Left cardiac atrium (tissue), 4 donors: ENCODE results near the gene OR10P1. TPM values are rescaled to one million over a fixed set of nuclear protein-coding genes. Genes with fewer than 3 reads are reported as not detected.

Experiments used
- ATAC-seq, 2 donors: fragments of 200-7000 bp; cut with Tn5 transposase; one replicate each; pipeline ENCODE4 v1.9.1; 2020; ENCODE audit warnings: mild to moderate bottlenecking in 2 of 2, moderate library complexity in 2 of 2
- DNase-seq: peaks from one replicate; pipeline ENCODE4 v3.0.0-alpha.2; 2020
- intact Hi-C, 2 donors: fragments of 100-400 bp; cut with DNase I; formaldehyde crosslinking; loops; one replicate each; pipeline versions ENCODE4 v1.14.1 to v1.15.1; 2022 to 2023
- total RNA-seq, 2 donors: library from RNA; stranded (reverse); fragmentation: NEBNext Ultra II Directional; extraction: Animal tissue kit (Norgen Biotek cat#: 25700); gene quantifications; one replicate each; pipeline ENCODE4 v1.2.1, GENCODE V29; 2021
- donor health status: DM: no; HTN: yes; CAD: no.
- donor health status: DM: no; HTN: yes; CAD: no; lungs with severe emphysema.
- donor health status: DM: yes; HTN: yes; CAD: no.
- donor health status: Dilated cardiomyopathy.

OR10P1 gene
- total RNA-seq, 2 donors from 2014 or later, result 0.68 TPM

- DNase-seq (peak; percentile 71), ATAC-seq (peak; percentile 75 to 76)
- intact Hi-C loops, result loop anchor here in 1 of 2 donors (2.0 kb wide), 1 partner anchor 21 kb away; no protein-coding TSS in a partner anchor
Measured at GRCh38 chr12:55681142-55682077, 44.7 kb downstream of the OR10P1 start.

GRCh38 chr12:55682087-55682796 is 45.5 kb downstream of the OR10P1 start:
- DNase-seq, result no peak
- peak in 1 of 2 donors; percentile 5 for ATAC-seq
- intact Hi-C loops, result no loop called here

- no peak for ATAC-seq
- intact Hi-C loops, result no loop called here
- DNase-seq, result no peak
Measured at GRCh38 chr12:55683676-55684075, 47.0 kb downstream of the OR10P1 start.

GRCh38 chr12:55684761-55685370 is 48.2 kb downstream of the OR10P1 start:
- DNase-seq (no peak), ATAC-seq (no peak)
- intact Hi-C loops, result no loop called here

- DNase-seq, result no peak
- ATAC-seq, result no peak
- intact Hi-C loops, result no loop called here
Measured at GRCh38 chr12:55685671-55686070, 49.0 kb downstream of the OR10P1 start.

GRCh38 chr12:55686366-55687010 is 49.8 kb downstream of the OR10P1 start:
- ATAC-seq, result peak in 1 of 2 donors; percentile 22

More at GRCh38 chr12:55686366-55687010, 49.8 kb downstream of the OR10P1 start:
- intact Hi-C loops, result no loop called here
- no peak for DNase-seq

Other genes starting within 250 kb of the OR10P1 start
- gene OR6C65, start 236.4 kb upstream of the OR10P1 start, total RNA-seq, result not detected
- not detected for gene OR6C76, start 210.6 kb upstream of the OR10P1 start, total RNA-seq
- not detected for gene OR6C2, start 192.8 kb upstream of the OR10P1 start, total RNA-seq
- gene OR6C70, start 166.8 kb upstream of the OR10P1 start, total RNA-seq, result not detected
- gene OR6C68, start 144.5 kb upstream of the OR10P1 start, total RNA-seq, result not detected
- gene OR6C4, start 87.3 kb upstream of the OR10P1 start, total RNA-seq, result not detected
- gene OR2AP1, start 64.4 kb upstream of the OR10P1 start, total RNA-seq, result not detected
- gene ITGA7, start 71.0 kb downstream of the OR10P1 start, total RNA-seq, result 100 to 1,000 TPM; 395 to 448 TPM
- gene BLOC1S1, start 79.2 kb downstream of the OR10P1 start, total RNA-seq, result 100 to 1,000 TPM; 119 to 123 TPM
- gene RDH5, start 83.5 kb downstream of the OR10P1 start, total RNA-seq, result 10 to 100 TPM; 29.5 to 38.1 TPM
- gene CD63, start 92.1 kb downstream of the OR10P1 start, total RNA-seq, result 1,000 to 10,000 TPM; 1,288 to 1,875 TPM
- 10 to 100 TPM; 12.0 to 14.2 TPM for gene GDF11, start 106.2 kb downstream of the OR10P1 start, total RNA-seq
- gene SARNP, start 180.8 kb downstream of the OR10P1 start, total RNA-seq, result 10 to 100 TPM; 42.9 to 50.1 TPM
- gene ORMDL2, start 181.1 kb downstream of the OR10P1 start, total RNA-seq, result 10 to 100 TPM; 21.4 to 24.0 TPM
- 10 to 100 TPM; 20.3 to 21.3 TPM for gene DNAJC14, start 192.7 kb downstream of the OR10P1 start, total RNA-seq
- 10 to 100 TPM; 11.1 to 23.3 TPM for gene MMP19, start 206.0 kb downstream of the OR10P1 start, total RNA-seq